ENCODE measurements around the gene ADGRG6.

Gene ADGRG6

GRCh38 chr6:142296975-142297604, 4.7 kb upstream of the ADGRG6 start:
- Histone ChIP-seq H2AFZ (ENCODE audit: low read length) (no peak overlapping the region), H3K9ac (ENCODE audit: low read length) (no peak overlapping the region), H3K4me3 (ENCODE audit: low read depth, low read length, poor library complexity, severe bottlenecking) (no peak overlapping the region), H3K4me1 (ENCODE audit: insufficient read depth, low read length, severe bottlenecking) (no peaks in the 10 kb centered on the region), H3K79me2 (ENCODE audit: insufficient read depth, low read length) (no peaks in the 10 kb centered on the region), H3K9me2 (ENCODE audit: low read depth, low read length) (no peaks in the 10 kb centered on the region), H3F3A (ENCODE audit: insufficient read depth, low read length) (no peaks in the 10 kb centered on the region), H4K20me1 (ENCODE audit: insufficient read depth, low read length) (no peaks in the 10 kb centered on the region), H3K9me3 (ENCODE audit: low read length) (no peaks in the 10 kb centered on the region), H3K27me3 (ENCODE audit: insufficient read depth, low read length) (no peaks in the 10 kb centered on the region), H3K36me3 (ENCODE audit: insufficient read depth, low read length) (no peaks in the 10 kb centered on the region), H3K27ac (ENCODE audit: low read depth, low read length, poor library complexity, severe bottlenecking) (no peak overlapping the region), H3K4me2 (ENCODE audit: low read length) (no peak overlapping the region)
- no peak for TF ChIP-seq EZH2 (IDR thresholded peaks at IDR 0.05; ENCODE audit: borderline replicate concordance, low read length)
- no peak for TF ChIP-seq CTCF (IDR thresholded peaks at IDR 0.05; ENCODE audit: low read length)

GRCh38 chr6:142297605-142297995, 4.2 kb upstream of the ADGRG6 start:
- Histone ChIP-seq H3K9ac (ENCODE audit: low read length) (no peak overlapping the region), H3K79me2 (ENCODE audit: insufficient read depth, low read length) (no peaks in the 10 kb centered on the region), H3K4me3 (ENCODE audit: low read depth, low read length, poor library complexity, severe bottlenecking) (no peak overlapping the region), H3K9me2 (ENCODE audit: low read depth, low read length) (no peaks in the 10 kb centered on the region), H3K27me3 (ENCODE audit: insufficient read depth, low read length) (no peaks in the 10 kb centered on the region), H3K4me1 (ENCODE audit: insufficient read depth, low read length, severe bottlenecking) (no peaks in the 10 kb centered on the region), H3K9me3 (ENCODE audit: low read length) (no peaks in the 10 kb centered on the region), H3K27ac (ENCODE audit: low read depth, low read length, poor library complexity, severe bottlenecking) (no peak overlapping the region), H3F3A (ENCODE audit: insufficient read depth, low read length) (no peaks in the 10 kb centered on the region), H3K36me3 (ENCODE audit: insufficient read depth, low read length) (no peaks in the 10 kb centered on the region), H3K4me2 (ENCODE audit: low read length) (no peak overlapping the region), H4K20me1 (ENCODE audit: insufficient read depth, low read length) (no peaks in the 10 kb centered on the region), H2AFZ (ENCODE audit: low read length) (no peak overlapping the region)
- TF ChIP-seq EZH2 (IDR thresholded peaks at IDR 0.05; ENCODE audit: borderline replicate concordance, low read length) (no peak), CTCF (IDR thresholded peaks at IDR 0.05; ENCODE audit: low read length) (no peak)

- H3K27me3 ChIP-seq (ENCODE audit: insufficient read depth, low read length), result no peaks in the 10 kb centered on the region
- H3K9me2 ChIP-seq (ENCODE audit: low read depth, low read length), result no peaks in the 10 kb centered on the region
- H3K9me3 ChIP-seq (ENCODE audit: low read length), result no peaks in the 10 kb centered on the region
- no peaks in the 10 kb centered on the region for H3K79me2 ChIP-seq (ENCODE audit: insufficient read depth, low read length)
- H3F3A ChIP-seq (ENCODE audit: insufficient read depth, low read length), result no peaks in the 10 kb centered on the region
- H2AFZ ChIP-seq (ENCODE audit: low read length), result no peak overlapping the region
- no peaks in the 10 kb centered on the region for H4K20me1 ChIP-seq (ENCODE audit: insufficient read depth, low read length)
- H3K27ac ChIP-seq (ENCODE audit: low read depth, low read length, poor library complexity, severe bottlenecking), result no peak overlapping the region
- TF ChIP-seq EZH2 (IDR thresholded peaks at IDR 0.05; ENCODE audit: borderline replicate concordance, low read length) (no peak), CTCF (IDR thresholded peaks at IDR 0.05; ENCODE audit: low read length) (no peak)
- H3K4me1 ChIP-seq (ENCODE audit: insufficient read depth, low read length, severe bottlenecking), result no peaks in the 10 kb centered on the region
- H3K9ac ChIP-seq (ENCODE audit: low read length), result no peak overlapping the region
- no peaks in the 10 kb centered on the region for H3K36me3 ChIP-seq (ENCODE audit: insufficient read depth, low read length)
- H3K4me3 ChIP-seq (ENCODE audit: low read depth, low read length, poor library complexity, severe bottlenecking), result no peak overlapping the region
- H3K4me2 ChIP-seq (ENCODE audit: low read length), result no peak overlapping the region
These were observed 3.6 kb upstream of the ADGRG6 start for GRCh38 chr6:142297996-142298753.

Data from OCI-LY1 (cell line).